ENCODE data around the gene FYTTD1. TPM values are rescaled to one million over a fixed set of nuclear protein-coding genes. Genes with fewer than 3 reads are reported as not detected.

FYTTD1 gene
- total RNA-seq, 4 donors from 2014 or later: 34.2 to 46.2 (median 40.3) TPM

GRCh38 chr3:197794115-197794514 lies 44.4 kb downstream of the FYTTD1 start:
- no peak overlapping the region for H3K27ac ChIP-seq

GRCh38 chr3:197795200-197795599 lies 45.5 kb downstream of the FYTTD1 start:
- DNase-seq: no peak
- intact Hi-C loops (cut with DNase I): no loop called here
- WGBS, 2 donors: 97 to 100% methylated on average over 1 of the region's 1 CpG
- no peak for TF ChIP-seq CTCF (IDR thresholded peaks at IDR 0.05)
- H3K27ac ChIP-seq: no peak overlapping the region
- H3K4me1 ChIP-seq: peaks cover 0 to 16% of the 10 kb centered on the region in 2 donors
- H3K36me3 ChIP-seq: no peaks in the 10 kb centered on the region
- H3K4me3 ChIP-seq (replicated peaks in 1 of 3): no peak overlapping the region
- H3K27me3 ChIP-seq: no peaks in the 10 kb centered on the region
- H3K9me3 ChIP-seq: no peaks in the 10 kb centered on the region

More at GRCh38 chr3:197794115-197794514, 44.4 kb downstream of the FYTTD1 start:
- TF ChIP-seq POLR2A (IDR thresholded peaks at IDR 0.05): no peak
- TF ChIP-seq CTCF (IDR thresholded peaks at IDR 0.05): no peak
- 97 to 100% methylated on average over 1 of the region's 1 CpG for WGBS, 2 donors
- Histone ChIP-seq H3K4me1 (peaks cover 0 to 13% of the 10 kb centered on the region in 2 donors), H3K4me3 (replicated peaks in 1 of 3) (no peak overlapping the region), H3K9me3 (no peaks in the 10 kb centered on the region), H3K36me3 (no peaks in the 10 kb centered on the region), H3K27me3 (no peaks in the 10 kb centered on the region)
- intact Hi-C loops (cut with DNase I): no loop called here
- no peak for DNase-seq

GRCh38 chr3:197796087-197796486 lies 46.4 kb downstream of the FYTTD1 start:
- H3K4me1 ChIP-seq: peaks cover 0 to 18% of the 10 kb centered on the region in 2 donors
- no peaks in the 10 kb centered on the region for H3K36me3 ChIP-seq
- TF ChIP-seq POLR2A (IDR thresholded peaks at IDR 0.05) (no peak), CTCF (IDR thresholded peaks at IDR 0.05) (no peak)
- DNase-seq: no peak
- intact Hi-C loops (cut with DNase I): no loop called here
- H3K4me3 ChIP-seq (replicated peaks in 1 of 3): no peak overlapping the region
- no peaks in the 10 kb centered on the region for H3K27me3 ChIP-seq
- no peaks in the 10 kb centered on the region for H3K9me3 ChIP-seq
- 68 to 70% methylated on average over 4 of the region's 4 CpGs for WGBS, 2 donors
- H3K27ac ChIP-seq: no peak overlapping the region

GRCh38 chr3:197798863-197799262 lies 49.2 kb downstream of the FYTTD1 start:
- Histone ChIP-seq H3K36me3 (no peaks in the 10 kb centered on the region), H3K4me1 (peaks cover 0 to 8% of the 10 kb centered on the region in 2 donors), H3K9me3 (no peaks in the 10 kb centered on the region), H3K27ac (no peak overlapping the region), H3K4me3 (replicated peaks in 1 of 3) (no peak overlapping the region), H3K27me3 (no peaks in the 10 kb centered on the region)
- intact Hi-C loops (cut with DNase I): no loop called here
- TF ChIP-seq CTCF (IDR thresholded peaks at IDR 0.05) (no peak), POLR2A (IDR thresholded peaks at IDR 0.05) (no peak)
- DNase-seq: no peak
- 77 to 80% methylated on average over 3 of the region's 3 CpGs for WGBS, 2 donors

- 53 to 62% methylated on average over 3 of the region's 3 CpGs for WGBS, 2 donors
- DNase-seq: no peak
- Histone ChIP-seq H3K4me3 (replicated peaks in 1 of 3) (no peak overlapping the region), H3K36me3 (no peaks in the 10 kb centered on the region), H3K4me1 (peaks cover 0 to 5% of the 10 kb centered on the region in 2 donors), H3K27me3 (no peaks in the 10 kb centered on the region), H3K9me3 (no peaks in the 10 kb centered on the region), H3K27ac (no peak overlapping the region)
- no peak for TF ChIP-seq POLR2A (IDR thresholded peaks at IDR 0.05)
- no peak for TF ChIP-seq CTCF (IDR thresholded peaks at IDR 0.05)
- intact Hi-C loops (cut with DNase I): no loop called here
These were observed 50.7 kb downstream of the FYTTD1 start for GRCh38 chr3:197800379-197800778.

All from thyroid gland (tissue), 4 donors.